Adrenal gland (tissue), 12 donors: ENCODE results near the gene MRPS11. TPM values are rescaled to one million over a fixed set of nuclear protein-coding genes. Genes with fewer than 3 reads are reported as not detected.
"Not testable (repeated sequence)": the region's sequence is repeated elsewhere in the genome, so short reads cannot be mapped to it uniquely, and the experiment has no call there.

Experiments used
- DNase-seq, 7 donors: peaks; one replicate each; pipeline ENCODE4 v3.0.0-alpha.2; 2019 to 2020
- H3K27ac ChIP-seq, 5 donors: fragments of 200-600 bp; sonication (generic) in 4 of 5; 1 replicate in 3 of 5; 2 replicates in 2 of 5; pipeline versions ENCODE4 v1.5.1 to v1.8.0; 2016 to 2020; ENCODE audit warnings: mild to moderate bottlenecking in 1 of 5
- H3K27me3 ChIP-seq: fragments of 200-600 bp; 2 replicates; pipeline ENCODE4 v1.8.0; 2021
- H3K36me3 ChIP-seq, 2 donors: fragments of 200-600 bp; replicated peaks in 1 of 2; 1 replicate in 1 of 2; 2 replicates in 1 of 2; pipeline versions ENCODE4 v1.5.1 to v1.8.0; 2018 to 2022
- H3K4me1 ChIP-seq, 2 donors: fragments of 200-600 bp; replicated peaks in 1 of 2; 1 replicate in 1 of 2; 2 replicates in 1 of 2; pipeline versions ENCODE4 v1.5.1 to v1.8.0; 2018 to 2021
- H3K4me3 ChIP-seq, 4 donors: fragments of 200-600 bp; sonication (generic) in 3 of 4; one replicate each; pipeline ENCODE4 v1.5.1; 2016 to 2018
- H3K9me3 ChIP-seq, 3 donors: fragments of 200-600 bp; sonication (generic) in 1 of 3; replicated peaks in 1 of 3; 1 replicate in 2 of 3; 2 replicates in 1 of 3; pipeline versions ENCODE4 v1.5.1 to v1.8.0; 2016 to 2021
- POLR2A ChIP-seq, 2 donors: fragments of 450-650 bp; IDR thresholded peaks; one replicate each; pipeline ENCODE4 v1.6.1; 2017; ENCODE audit warnings: antibody characterized with exemption in 2 of 2, mild to moderate bottlenecking in 2 of 2, moderate library complexity in 1 of 2
- WGBS, 4 donors: extraction: QIAGEN DNeasy Blood & Tissue Kit in 2 of 4; methylation state at CpG; one replicate each; pipeline versions ENCODE4 v1.1.5 to v1.1.7; 2013 to 2017; 5-methylcytosine and 5-hydroxymethylcytosine counted together
- intact Hi-C, 2 donors: fragments of 100-400 bp; cut with DNase I; formaldehyde crosslinking; loops; one replicate each; pipeline versions ENCODE4 v1.14.1 to v1.15.0; 2022 to 2023
- polyA plus RNA-seq, 3 donors: library from polyadenylated mRNA; stranded (reverse); fragments of 200-250 nt in 2 of 3; fragments of 350-450 nt in 1 of 3; fragmentation: Illumina TruSeq in 1 of 3; extraction: RNeasy Lipid Tissue Mini Kit (QIAGEN cat#74804) in 1 of 3; gene quantifications; one replicate each; pipeline ENCODE4 v1.2.3, GENCODE V29; 2013 to 2014
- total RNA-seq, 9 donors: library from RNA; depleted of rRNA in 4 of 9; stranded (reverse); fragments of >200 nt in 4 of 9; fragments of 120-200 nt in 1 of 9; fragmentation: NEBNext Ultra II Directional in 1 of 9; extraction: Animal tissue kit (Norgen Biotek cat#: 25700) in 1 of 9; gene quantifications; one replicate each; pipeline versions ENCODE4 v1.1.0 to v1.2.4, GENCODE V29; 2013 to 2023
- TF ChIP-seq, protein P1 (sequence below), 6 experiments: fragments of 450-650 bp in 4 of 6; fragments of 200-600 bp in 2 of 6; sonication (generic) in 1 of 6; IDR thresholded peaks; 1 replicate in 5 of 6; 2 replicates in 1 of 6; pipeline versions ENCODE4 v1.5.1 to v1.8.0; 2016 to 2021; ENCODE audit warnings: antibody characterized with exemption in 6 of 6, mild to moderate bottlenecking in 2 of 6, moderate library complexity in 1 of 6
- donor health status: healthy with polysubstance abuse.
- donor health status: Bipolar disorder and iron deficiency.
- donor health status: DM: yes; HTN: yes; CAD: no.
- donor health status: DM: no; HTN: no; CAD: no.
- donor health status: DM: no; HTN: no; CAD: no.
- donor health status: DM: yes; HTN: yes; CAD: no.

Gene MRPS11
- total and polyA plus RNA-seq, 12 donors = 41.3 to 194 (median 59.6) TPM

GRCh38 chr15:88465633-88466224 is 1.8 kb upstream of the MRPS11 start:
- intact Hi-C loops = no loop called here
- Histone ChIP-seq H3K27ac (peak overlapping the region; percentile 10 to 96 (median 92)), H3K4me1 (peaks cover 37 to 59% of the 10 kb centered on the region in 2 donors), H3K9me3 (no peaks in the 10 kb centered on the region), H3K27me3 (no peaks in the 10 kb centered on the region), H3K36me3 (peaks cover 0 to 34% of the 10 kb centered on the region in 2 donors), H3K4me3 (no peak overlapping the region)
- TF ChIP-seq, protein P1, sequence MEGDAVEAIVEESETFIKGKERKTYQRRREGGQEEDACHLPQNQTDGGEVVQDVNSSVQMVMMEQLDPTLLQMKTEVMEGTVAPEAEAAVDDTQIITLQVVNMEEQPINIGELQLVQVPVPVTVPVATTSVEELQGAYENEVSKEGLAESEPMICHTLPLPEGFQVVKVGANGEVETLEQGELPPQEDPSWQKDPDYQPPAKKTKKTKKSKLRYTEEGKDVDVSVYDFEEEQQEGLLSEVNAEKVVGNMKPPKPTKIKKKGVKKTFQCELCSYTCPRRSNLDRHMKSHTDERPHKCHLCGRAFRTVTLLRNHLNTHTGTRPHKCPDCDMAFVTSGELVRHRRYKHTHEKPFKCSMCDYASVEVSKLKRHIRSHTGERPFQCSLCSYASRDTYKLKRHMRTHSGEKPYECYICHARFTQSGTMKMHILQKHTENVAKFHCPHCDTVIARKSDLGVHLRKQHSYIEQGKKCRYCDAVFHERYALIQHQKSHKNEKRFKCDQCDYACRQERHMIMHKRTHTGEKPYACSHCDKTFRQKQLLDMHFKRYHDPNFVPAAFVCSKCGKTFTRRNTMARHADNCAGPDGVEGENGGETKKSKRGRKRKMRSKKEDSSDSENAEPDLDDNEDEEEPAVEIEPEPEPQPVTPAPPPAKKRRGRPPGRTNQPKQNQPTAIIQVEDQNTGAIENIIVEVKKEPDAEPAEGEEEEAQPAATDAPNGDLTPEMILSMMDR (IDR thresholded peaks at IDR 0.05) = no peak
- peak in 1 of 2 donors; percentile 49 for TF ChIP-seq POLR2A (IDR thresholded peaks at IDR 0.05)
- DNase-seq = peak; percentile 59 to 90 (median 83)
- WGBS, 4 donors = 34 to 64% (median 56%) methylated on average over 4 of the region's 4 CpGs

- Histone ChIP-seq H3K27me3 (no peaks in the 10 kb centered on the region), H3K4me1 (peaks cover 37 to 53% of the 10 kb centered on the region in 2 donors), H3K27ac (peak overlapping the region; percentile 81 to 96 (median 92)), H3K36me3 (peaks cover 0 to 20% of the 10 kb centered on the region in 2 donors), H3K4me3 (peak overlapping the region; percentile 73 to 89 (median 81)), H3K9me3 (no peaks in the 10 kb centered on the region)
- peak in 1 of 2 donors; percentile 28 for TF ChIP-seq POLR2A (IDR thresholded peaks at IDR 0.05)
- TF ChIP-seq, protein P1 (IDR thresholded peaks at IDR 0.05) = no peak
- intact Hi-C loops = no loop called here
- no peak for DNase-seq
- 1 to 4% (median 3%) methylated on average over 9 to 17 of the region's 17 CpGs for WGBS, 4 donors
Measured at GRCh38 chr15:88467935-88468528, 524 bp downstream of the MRPS11 start.

GRCh38 chr15:88468721-88469120 is 1.2 kb downstream of the MRPS11 start:
- Histone ChIP-seq H3K36me3 (peaks cover 0 to 20% of the 10 kb centered on the region in 2 donors), H3K4me3 (peak overlapping the region in 1 of 4 donors; percentile 78)

GRCh38 chr15:88469321-88469720 is 1.8 kb downstream of the MRPS11 start:
- Histone ChIP-seq H3K36me3 (peaks cover 0 to 18% of the 10 kb centered on the region in 2 donors), H3K27me3 (no peaks in the 10 kb centered on the region), H3K4me1 (peaks cover 26 to 40% of the 10 kb centered on the region in 2 donors), H3K27ac (no peak overlapping the region), H3K9me3 (no peaks in the 10 kb centered on the region), H3K4me3 (no peak overlapping the region)
- intact Hi-C loops = no loop called here
- no peak for TF ChIP-seq POLR2A (IDR thresholded peaks at IDR 0.05)
- TF ChIP-seq, protein P1 (IDR thresholded peaks at IDR 0.05) = no peak
- WGBS, 4 donors = 89 to 91% (median 90%) methylated on average over 2 of the region's 2 CpGs
- DNase-seq = no peak

More at GRCh38 chr15:88468721-88469120, 1.2 kb downstream of the MRPS11 start:
- WGBS, 4 donors = 92 to 95% (median 94%) methylated on average over 10 of the region's 10 CpGs
- H3K4me1 ChIP-seq = peaks cover 32 to 46% of the 10 kb centered on the region in 2 donors
- H3K27ac ChIP-seq, H3K9me3 ChIP-seq, H3K27me3 ChIP-seq, intact Hi-C loops, DNase-seq: not testable (repeated sequence)
